Measurements from ENCODE around the gene MSH3. TPM values are rescaled to one million over a fixed set of nuclear protein-coding genes. Genes with fewer than 3 reads are reported as not detected.

MSH3 gene
- total and polyA plus RNA-seq, 3 donors from 2014 or later: 7.6 to 17.7 (median 16.6) TPM

DNA sequence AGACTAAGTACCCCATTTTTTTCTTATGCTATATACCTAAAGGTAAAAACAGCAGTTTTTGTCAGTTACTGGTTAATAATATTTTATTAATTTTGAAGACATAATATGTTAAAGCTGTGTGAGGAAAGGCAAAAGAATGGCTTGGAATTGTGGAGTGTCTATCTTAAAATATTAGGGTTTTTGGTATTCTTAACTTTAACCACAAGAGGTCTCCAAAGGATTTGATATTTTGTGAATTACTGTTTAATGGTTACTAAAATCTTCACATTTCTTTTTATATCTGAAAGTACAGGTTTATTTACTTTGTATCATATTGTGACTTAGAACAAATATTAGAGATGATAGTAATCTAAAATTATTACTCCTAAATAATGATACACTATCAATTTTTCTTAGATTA lies 32.3 kb downstream of the MSH3 start:
- no peaks in the 10 kb centered on the region for H3K4me1 ChIP-seq
- H3K9me3 ChIP-seq: no peaks in the 10 kb centered on the region
- intact Hi-C loops (cut with DNase I; ENCODE audit: low total_unique reads): loop anchor here (10.0 kb wide), 1 partner anchor 508 kb away; no protein-coding TSS in a partner anchor
- no peak for DNase-seq
- no peaks in the 10 kb centered on the region for H3K36me3 ChIP-seq (ENCODE audit: low read depth, missing control alignments)
- H3K4me3 ChIP-seq: no peak overlapping the region
- H3K27me3 ChIP-seq: no peaks in the 10 kb centered on the region
- no peak for TF ChIP-seq POLR2A (IDR thresholded peaks at IDR 0.05)
- TF ChIP-seq, protein P1, sequence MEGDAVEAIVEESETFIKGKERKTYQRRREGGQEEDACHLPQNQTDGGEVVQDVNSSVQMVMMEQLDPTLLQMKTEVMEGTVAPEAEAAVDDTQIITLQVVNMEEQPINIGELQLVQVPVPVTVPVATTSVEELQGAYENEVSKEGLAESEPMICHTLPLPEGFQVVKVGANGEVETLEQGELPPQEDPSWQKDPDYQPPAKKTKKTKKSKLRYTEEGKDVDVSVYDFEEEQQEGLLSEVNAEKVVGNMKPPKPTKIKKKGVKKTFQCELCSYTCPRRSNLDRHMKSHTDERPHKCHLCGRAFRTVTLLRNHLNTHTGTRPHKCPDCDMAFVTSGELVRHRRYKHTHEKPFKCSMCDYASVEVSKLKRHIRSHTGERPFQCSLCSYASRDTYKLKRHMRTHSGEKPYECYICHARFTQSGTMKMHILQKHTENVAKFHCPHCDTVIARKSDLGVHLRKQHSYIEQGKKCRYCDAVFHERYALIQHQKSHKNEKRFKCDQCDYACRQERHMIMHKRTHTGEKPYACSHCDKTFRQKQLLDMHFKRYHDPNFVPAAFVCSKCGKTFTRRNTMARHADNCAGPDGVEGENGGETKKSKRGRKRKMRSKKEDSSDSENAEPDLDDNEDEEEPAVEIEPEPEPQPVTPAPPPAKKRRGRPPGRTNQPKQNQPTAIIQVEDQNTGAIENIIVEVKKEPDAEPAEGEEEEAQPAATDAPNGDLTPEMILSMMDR (IDR thresholded peaks at IDR 0.05): peak in 2 of 3 experiments; percentile 28 to 46
- H3K27ac ChIP-seq: no peak overlapping the region

DNA sequence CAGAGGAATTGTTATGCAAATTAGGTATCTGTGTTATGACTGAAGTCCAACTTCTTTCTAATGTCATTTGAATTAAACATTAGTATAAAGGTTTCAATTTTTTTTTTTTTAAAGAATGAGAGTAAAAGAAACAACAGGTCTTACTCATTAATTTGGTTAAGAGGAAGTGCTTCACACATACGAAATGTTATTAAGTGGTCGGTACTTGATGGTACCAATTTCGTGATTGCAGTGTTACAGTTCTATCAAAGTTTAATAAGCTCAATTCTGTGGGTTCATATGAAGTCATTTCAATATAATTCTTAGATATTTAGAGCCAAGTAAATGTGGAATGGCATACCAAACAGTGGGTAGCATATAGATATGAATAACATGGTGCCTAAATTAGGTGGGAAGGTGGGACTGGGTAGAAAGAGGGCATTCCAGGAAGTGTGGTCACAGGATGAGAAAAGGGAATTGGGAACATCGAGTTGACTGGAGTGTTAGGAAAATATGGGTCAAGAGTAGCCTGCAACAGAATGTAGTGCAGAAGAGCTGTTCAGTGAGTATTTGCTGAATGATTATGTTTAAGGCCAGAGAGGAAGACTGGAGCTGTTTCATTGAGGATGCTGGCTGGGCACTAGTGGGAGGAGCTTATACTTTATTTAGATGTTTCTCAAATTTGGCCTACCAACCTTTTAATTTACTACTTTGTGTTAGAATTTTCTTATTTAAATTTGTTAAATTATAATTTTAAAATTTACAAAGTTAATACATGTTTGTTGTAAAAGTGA lies 34.4 kb downstream of the MSH3 start:
- Histone ChIP-seq H3K4me3 (no peak overlapping the region), H3K27ac (no peak overlapping the region), H3K27me3 (no peaks in the 10 kb centered on the region), H3K36me3 (ENCODE audit: low read depth, missing control alignments) (no peaks in the 10 kb centered on the region), H3K9me3 (no peaks in the 10 kb centered on the region), H3K4me1 (no peaks in the 10 kb centered on the region)
- intact Hi-C loops (cut with DNase I; ENCODE audit: low total_unique reads): loop anchor here (10.0 kb wide), 1 partner anchor 506 kb away; no protein-coding TSS in a partner anchor
- 83 to 93% methylated on average over 4 of the region's 4 CpGs for WGBS, 2 donors
- TF ChIP-seq, protein P1 (IDR thresholded peaks at IDR 0.05): no peak
- no peak for TF ChIP-seq POLR2A (IDR thresholded peaks at IDR 0.05)
- DNase-seq: no peak

DNA sequence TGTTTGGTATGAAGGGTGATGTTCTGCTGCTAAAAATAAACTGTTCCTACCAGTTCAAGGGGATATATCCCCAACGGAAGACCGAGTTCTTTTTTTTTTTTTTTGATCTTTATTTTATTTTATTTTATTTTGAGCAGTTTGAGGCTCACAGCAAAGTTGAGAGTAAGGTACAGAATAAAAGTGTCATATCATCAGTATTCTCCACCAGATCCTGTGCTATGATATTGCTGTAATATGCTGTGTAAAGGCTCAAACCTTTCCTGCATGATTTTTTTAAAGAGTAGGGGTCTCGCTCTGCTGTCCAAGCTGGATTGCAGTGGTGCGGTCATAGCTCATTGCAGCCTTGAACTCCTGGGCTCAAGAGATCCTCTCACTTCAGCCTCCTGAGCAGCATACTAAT lies 35.2 kb downstream of the MSH3 start:
- intact Hi-C loops (cut with DNase I; ENCODE audit: low total_unique reads): loop anchor here (10.0 kb wide), 1 partner anchor 505 kb away; no protein-coding TSS in a partner anchor
- TF ChIP-seq POLR2A (IDR thresholded peaks at IDR 0.05): no peak
- TF ChIP-seq, protein P1 (IDR thresholded peaks at IDR 0.05): no peak
- 64 to 71% methylated on average over 4 of the region's 4 CpGs for WGBS, 2 donors

DNA sequence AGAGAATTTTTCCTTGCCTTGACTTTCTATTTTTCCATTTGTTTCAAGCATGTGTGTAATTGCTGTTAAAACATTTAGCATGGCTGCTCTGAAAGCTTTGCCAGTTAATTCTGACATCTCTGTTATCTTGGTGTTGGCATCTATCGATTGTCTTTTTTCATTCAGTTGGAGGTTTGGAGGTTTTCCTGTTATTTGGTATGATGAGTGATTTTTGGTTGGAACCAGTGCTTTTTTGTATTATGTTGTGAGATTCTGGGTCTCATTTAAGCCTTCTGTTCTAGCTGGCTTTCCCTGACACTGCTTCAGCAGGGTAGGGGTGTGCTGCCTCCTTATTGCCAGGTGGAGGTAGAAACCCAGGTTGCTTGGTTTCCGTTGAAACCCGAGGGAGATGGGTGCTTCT lies 41.2 kb downstream of the MSH3 start:
- no peaks in the 10 kb centered on the region for H3K36me3 ChIP-seq (ENCODE audit: low read depth, missing control alignments)
- H3K4me1 ChIP-seq: no peaks in the 10 kb centered on the region
- no peak for DNase-seq
- intact Hi-C loops (cut with DNase I; ENCODE audit: low total_unique reads): no loop called here
- no peak for TF ChIP-seq POLR2A (IDR thresholded peaks at IDR 0.05)
- TF ChIP-seq, protein P1 (IDR thresholded peaks at IDR 0.05): no peak
- no peaks in the 10 kb centered on the region for H3K9me3 ChIP-seq
- no peak overlapping the region for H3K4me3 ChIP-seq
- WGBS, 2 donors: 92 to 95% methylated on average over 3 of the region's 3 CpGs
- H3K27ac ChIP-seq: no peak overlapping the region
- no peaks in the 10 kb centered on the region for H3K27me3 ChIP-seq

More for the DNA sequence above, 35.2 kb downstream of the MSH3 start:
- Histone ChIP-seq H3K27ac (no peak overlapping the region), H3K9me3 (no peaks in the 10 kb centered on the region), H3K4me3 (no peak overlapping the region), H3K27me3 (no peaks in the 10 kb centered on the region), H3K4me1 (no peaks in the 10 kb centered on the region), H3K36me3 (ENCODE audit: low read depth, missing control alignments) (no peaks in the 10 kb centered on the region)
- DNase-seq: no peak

DNA sequence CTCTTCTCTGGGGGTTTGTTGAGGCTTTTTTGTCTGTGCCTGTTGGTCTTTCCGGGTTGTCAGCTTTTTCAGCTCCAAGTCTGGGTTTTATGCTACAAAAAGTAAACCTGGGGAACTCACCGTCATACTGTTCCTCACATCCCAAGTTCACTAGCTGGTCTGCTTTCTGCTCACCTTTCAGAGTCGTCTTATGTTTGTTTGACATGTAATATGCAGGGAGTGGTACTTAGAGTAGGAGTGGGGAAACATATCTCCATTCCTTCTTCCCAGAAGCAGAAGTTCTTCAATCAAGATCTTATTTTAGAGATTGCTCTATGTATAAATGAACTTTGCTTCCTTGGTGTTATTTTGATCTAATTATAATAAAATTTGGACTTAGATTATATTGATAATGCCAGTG lies 42.0 kb downstream of the MSH3 start:
- no peak for TF ChIP-seq POLR2A (IDR thresholded peaks at IDR 0.05)
- TF ChIP-seq, protein P1 (IDR thresholded peaks at IDR 0.05): no peak
- no peak for DNase-seq
- WGBS, 2 donors: 89 to 95% methylated on average over 3 of the region's 3 CpGs
- Histone ChIP-seq H3K27ac (no peak overlapping the region), H3K4me1 (no peaks in the 10 kb centered on the region), H3K4me3 (no peak overlapping the region), H3K36me3 (ENCODE audit: low read depth, missing control alignments) (no peaks in the 10 kb centered on the region), H3K27me3 (no peaks in the 10 kb centered on the region), H3K9me3 (no peaks in the 10 kb centered on the region)
- intact Hi-C loops (cut with DNase I; ENCODE audit: low total_unique reads): no loop called here

Data from testis (tissue), 3 donors.